HG03064 (cell line): ENCODE data around the gene MARF1.
"Not testable (repeated sequence)": the region's sequence is repeated elsewhere in the genome, so short reads cannot be mapped to it uniquely, and the experiment has no call there.

Experiments used
- ATAC-seq: cut with Tn5 transposase; IDR thresholded peaks from one replicate; pipeline ENCODE4 v1.9.1; 2021; ENCODE audit warnings: low read depth; ENCODE audit not compliant: unreplicated experiment

Gene MARF1

DNA sequence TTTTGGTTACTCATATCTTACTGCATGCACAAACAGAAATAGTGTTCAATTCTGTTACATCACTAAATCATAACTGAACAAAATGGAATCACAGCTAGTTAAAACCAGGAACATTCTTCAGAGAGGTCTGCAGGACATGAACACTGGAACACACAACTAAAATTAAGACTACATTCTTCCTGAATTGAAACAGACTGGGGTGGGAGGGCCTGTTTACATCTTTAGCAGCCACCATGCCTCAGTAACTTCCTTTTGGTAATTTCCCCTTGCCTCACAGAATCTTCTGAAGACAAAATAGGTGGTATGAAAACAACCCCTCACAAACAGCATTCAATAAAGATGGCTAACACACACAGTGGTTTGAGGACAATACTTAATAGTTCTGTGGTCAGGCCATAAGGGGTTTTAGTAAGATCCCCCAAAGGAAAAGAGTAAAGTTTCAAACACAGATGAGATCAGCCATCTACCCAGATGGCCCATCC, 6.5 kb downstream of the MARF1 start:
- no peak for ATAC-seq

DNA sequence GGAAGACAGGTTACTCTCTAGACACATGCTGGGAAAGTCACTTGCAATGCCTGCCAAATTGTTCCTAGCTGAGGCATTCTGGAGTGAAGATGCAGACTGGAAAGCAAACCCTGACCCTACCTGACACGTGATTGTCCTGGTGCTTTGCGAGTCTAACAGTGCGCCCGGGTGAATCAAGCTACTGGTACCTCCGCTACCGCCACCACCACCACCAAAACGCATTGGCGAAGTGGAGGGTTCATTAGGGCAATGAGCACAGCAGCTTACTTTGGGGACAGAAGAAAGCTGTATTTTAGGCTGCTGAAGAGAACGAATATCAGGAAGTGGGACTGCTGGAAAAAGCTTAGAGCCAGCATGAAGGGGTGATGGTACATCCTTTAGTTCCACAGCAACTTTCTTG, 7.0 kb downstream of the MARF1 start:
- no peak for ATAC-seq

DNA sequence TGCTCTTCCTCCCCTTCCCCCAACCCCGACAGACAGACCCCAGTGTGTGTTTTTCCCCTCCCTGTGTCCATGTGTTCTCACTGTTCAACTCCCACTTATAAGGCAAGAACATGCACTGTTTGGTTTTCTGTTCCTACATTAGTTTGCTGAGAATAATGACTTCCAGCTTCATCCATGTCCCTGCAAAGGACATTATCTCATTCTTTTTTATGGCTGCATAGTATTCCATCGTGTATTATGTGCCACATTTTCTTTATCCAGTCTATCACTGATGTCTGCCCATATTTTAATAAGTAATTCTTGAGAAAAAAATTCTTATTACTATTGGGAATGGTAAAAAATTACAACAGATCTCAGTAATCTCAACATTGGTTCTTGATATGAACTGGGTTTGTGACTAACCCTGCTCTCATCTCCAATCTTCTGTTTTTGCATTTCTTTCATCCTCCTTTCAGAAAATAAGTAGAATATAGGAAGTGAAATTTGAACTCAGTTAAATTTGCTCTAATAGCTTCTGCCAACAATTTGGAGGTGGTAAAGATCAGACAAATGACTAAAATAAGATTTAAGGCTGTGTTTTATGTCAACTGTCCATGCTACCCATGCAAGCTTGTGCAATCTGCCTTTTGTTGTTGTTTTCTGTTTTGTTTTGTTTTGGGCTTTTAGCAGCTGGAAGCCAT, 11.1 kb downstream of the MARF1 start:
- ATAC-seq, result no peak

DNA sequence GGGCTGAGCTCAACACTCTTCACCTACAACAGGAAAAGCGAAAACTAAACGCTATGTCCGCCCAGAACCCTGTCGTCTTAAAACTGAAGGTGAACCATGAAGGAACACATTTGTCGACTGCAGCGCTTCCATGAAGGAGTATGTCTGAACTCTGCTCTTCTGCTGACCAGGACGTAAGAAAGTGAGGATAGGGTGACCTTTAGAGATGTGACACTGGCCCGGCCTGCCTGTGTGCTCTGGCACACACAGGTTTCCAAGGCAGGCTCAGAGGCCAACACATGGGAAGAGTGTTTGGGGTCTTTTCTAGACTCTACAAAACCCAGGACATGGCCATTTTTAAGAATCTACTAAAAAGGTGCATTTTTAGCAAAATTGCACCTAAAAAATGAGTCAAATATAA, 21.1 kb downstream of the MARF1 start:
- no peak for ATAC-seq

DNA sequence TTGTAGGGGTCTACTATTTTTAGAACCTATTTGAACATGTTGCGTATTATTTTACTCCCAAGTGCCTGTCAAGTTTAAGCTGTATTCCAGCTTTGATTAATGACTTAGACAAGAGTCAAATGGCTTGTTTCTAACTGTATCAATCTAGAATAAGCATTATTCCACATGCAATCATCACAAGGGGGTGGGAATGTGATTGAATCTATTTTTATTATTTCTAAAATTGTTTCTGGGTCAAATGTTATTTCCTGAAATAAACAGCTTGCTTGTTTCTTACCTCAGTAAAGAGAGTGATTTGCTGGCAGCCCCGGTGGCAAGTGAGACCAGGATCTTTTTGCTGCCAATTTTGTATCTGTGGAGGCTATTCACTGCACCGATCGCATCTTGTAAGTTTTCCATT, 21.5 kb downstream of the MARF1 start:
- no peak for ATAC-seq

DNA sequence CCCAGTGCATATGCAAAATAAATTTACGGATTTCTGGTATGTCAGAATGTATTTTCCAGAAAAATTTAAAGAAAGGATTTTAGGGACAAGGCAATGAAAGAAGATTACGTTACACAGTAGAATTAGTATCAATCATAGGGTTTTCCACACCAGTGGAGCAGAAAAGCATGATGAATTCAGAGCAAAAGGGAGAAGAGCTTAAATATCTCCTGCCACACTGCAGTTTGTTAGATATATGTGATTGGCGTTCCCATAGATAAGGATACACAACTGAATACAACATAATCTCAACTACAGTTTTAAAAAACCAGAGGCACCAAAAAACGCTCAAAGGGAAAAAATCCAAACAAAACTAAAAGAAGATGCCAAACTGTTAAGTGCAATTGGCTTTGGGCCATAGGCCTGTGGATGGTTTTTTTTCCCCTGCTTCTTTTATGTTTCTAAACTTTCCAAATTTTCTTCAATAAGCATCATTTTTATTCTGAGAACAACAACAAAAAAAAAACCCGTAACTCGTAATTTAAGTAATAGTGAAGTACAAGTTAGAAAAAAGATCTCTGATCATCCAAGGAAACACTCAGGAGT, 22.3 kb downstream of the MARF1 start:
- ATAC-seq, result no peak

DNA sequence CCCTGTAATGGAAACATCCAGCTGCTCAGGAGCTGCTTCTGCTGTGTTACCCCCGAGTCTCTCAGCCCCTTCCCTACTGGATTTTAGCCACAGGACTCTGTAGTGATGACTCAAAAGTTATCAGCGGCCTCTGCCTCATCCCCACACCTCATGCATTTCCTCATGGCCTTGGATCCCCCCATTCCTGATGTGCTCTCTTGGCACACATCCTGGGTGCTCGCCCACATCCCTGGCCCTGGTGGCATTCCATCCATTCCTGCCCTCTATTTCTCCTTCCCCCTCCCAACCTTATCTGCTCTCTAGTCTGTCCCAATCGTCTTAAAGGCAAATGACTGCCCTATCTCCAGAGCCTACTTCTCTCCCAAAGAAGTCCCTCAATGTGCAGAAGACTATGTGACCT, 24.6 kb downstream of the MARF1 start:
- no peak for ATAC-seq

DNA sequence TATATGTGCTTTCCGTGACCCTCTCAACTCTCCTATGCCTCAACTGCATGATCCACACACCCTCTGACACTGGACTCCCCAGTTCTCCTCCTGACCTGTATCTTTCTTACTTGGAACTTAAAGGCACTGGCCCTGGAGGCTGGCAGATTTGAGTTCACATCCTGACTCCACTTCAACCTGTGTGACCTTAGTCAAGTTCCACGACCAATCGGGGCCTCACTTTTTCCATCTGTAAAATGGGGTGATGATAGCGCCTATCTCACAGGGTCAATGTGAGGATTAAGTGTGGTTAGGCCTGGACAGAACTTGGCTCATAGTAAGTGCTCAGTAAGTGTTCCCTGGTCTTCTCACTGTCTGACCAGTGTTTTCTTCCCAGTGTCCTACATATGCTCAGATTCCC, 25.1 kb downstream of the MARF1 start:
- no peak for ATAC-seq

DNA sequence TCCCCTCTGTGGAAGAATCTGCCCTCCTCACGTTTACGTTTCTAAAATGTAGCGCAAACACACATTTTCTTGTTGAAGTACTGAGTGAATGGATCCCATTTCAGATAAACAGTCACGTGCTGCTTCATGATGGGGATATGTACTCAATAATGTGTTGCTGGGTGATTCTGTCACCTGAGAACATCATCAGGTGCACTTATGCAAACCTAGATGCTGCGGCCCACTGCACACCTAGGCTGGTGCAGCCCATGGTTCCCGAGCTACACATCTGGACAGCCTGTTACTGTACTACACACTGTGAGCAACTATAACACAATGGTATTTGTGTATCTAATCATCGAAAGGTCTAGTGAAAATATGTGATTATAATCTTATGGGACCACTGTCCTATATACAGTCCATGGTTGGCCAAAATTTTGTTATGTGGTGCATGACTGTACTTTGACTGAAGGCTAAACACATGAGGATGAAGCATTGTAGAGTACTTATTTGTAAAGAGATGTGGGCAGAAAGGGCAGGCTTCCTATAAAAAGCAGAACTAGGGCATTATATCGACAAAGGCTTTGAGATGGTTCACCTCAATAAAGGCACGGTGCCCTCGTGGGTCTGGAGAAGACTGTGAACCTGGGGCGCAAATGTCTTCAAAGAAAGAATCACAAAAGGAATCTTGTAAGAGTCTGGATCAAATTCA, 26.3 kb downstream of the MARF1 start:
- ATAC-seq, result no peak

DNA sequence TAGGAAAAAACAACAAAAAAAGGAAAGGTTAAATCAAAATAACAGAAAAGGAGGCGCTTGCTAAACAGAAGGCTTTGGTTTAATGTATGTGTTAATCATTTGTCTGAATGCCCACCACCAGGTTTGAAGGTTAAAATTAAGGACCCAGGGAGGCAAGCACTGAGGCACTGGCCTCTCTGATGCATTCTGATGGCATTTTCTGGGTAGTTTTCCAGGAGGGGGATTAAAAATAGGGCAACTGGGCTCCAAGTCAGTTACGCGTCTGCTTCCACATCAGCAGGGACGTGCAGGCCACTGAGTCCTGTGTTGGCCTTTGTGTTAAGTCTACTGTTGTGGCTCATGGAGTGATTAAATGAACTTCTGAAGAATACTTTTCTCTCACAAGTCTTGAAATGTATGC, 26.9 kb downstream of the MARF1 start:
- no peak for ATAC-seq

DNA sequence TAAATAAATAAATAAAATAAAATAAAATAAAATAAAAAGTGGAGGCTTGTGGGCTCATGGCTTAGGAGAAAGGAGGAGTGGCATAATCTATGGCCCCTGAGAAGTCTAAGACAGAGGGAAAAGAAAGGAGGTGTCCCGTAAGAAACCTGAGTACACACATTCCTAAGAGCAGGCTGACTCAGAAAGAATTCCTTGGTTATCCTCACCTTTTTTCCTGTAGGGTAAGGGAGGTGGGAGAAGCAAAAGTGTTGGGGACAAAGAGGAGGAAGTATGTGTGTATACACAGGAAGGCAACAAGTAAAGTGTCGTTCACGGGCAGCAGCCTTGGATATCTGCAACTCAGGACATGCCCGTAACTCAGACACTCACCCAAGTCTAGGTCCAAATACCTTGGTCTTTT, 29.3 kb downstream of the MARF1 start:
- no peak for ATAC-seq

DNA sequence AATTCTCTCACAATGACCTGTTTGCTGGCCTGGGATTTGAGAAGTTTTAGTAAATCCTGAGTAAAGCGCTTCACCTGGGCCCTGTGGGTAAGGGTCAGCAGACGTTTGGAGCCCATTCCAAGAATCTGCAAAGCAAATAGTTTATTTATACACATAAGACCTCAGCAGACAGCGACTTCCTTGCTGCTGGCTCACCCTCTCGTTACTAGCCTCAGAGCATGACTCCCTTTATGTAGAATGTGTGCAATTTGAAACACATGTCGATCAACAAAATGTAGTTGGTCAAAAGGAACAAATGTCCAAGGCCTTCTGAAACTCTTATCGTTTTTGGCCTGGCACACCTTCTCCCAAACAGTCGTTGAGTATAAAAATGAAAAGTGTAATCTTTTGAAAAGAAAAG, 31.3 kb downstream of the MARF1 start:
- no peak for ATAC-seq

DNA sequence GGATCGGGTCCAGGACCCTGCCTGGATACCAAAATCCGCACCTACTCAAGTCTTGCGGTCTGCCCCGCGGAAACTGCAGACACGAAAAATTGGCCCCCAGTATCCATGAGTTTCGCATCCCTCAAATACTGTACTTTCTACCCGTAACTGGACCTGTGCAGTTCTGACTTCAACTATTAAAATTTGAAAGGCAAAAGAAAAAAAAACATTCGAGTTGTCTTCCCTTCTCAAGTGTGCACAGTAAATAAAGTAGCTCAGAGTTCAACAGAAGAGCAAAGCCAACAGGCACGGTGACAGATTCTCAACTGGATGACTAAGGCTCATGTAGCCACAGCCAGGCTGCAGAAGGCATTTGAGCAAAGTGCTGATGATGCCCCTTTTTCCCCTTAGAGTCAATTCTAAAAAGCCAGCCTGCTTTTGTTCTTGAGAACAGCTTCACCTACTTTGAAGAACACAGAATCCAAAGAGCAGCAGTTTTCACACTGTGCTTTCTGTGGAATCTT, 32.5 kb downstream of the MARF1 start:
- ATAC-seq, result no peak

DNA sequence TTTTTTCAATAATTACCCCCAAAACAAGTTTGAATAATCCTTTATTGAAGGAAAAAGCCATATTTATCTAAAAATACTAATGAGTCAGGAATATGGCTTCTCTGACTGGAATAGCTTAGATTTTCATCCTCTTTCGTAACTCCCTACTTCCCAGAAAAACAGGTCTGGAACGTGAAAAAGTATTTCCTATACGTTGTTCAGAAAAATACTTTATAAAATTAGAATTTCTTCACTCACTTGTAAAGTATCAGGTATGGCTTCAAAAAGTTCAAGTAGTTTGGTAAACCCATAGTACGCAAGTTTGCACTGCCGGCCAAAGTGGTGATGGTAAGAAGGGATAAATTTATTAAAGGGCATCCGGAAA, 33.7 kb downstream of the MARF1 start:
- ATAC-seq, result no peak

DNA sequence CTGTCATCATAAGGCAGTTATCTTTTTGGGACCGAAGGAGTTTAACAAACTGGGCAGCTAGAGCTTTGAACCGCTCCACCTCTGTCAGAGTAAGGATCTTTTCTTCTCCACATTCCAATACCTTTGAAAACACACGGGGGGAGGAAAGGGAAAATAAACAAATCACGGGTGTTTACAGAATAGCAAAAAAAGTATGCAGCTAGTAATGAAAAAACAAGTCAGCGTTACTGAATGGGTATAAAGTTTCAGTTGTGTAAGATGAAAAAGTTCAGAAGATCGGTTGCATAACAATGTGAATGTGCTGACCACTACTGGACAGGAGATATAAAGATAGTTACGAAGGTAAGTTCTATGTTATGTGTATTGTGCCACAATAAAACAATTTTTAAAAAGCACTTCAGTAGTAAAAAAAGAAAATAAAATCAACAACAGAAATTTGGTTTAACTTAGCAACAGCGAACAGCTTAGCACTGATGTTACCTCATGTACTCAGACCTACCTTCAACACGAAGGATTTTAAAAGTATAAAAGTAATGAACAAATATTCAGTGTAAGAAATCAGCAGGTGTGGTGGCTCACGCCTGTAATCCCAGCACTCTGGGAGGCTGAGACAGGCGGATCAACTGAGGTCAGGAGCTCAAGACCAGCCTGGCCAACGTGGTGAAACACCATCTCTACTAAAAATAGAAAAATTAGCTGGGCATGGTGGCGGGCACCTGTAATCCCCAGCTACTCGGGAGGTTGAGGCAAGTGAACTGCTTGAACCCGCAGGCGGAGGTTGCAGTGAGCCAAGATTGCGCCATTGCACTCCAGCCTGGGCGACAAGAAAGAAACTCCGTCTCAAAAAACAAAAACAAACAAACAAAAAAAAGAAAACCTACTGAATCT, 34.3 kb downstream of the MARF1 start:
- no peak for ATAC-seq

DNA sequence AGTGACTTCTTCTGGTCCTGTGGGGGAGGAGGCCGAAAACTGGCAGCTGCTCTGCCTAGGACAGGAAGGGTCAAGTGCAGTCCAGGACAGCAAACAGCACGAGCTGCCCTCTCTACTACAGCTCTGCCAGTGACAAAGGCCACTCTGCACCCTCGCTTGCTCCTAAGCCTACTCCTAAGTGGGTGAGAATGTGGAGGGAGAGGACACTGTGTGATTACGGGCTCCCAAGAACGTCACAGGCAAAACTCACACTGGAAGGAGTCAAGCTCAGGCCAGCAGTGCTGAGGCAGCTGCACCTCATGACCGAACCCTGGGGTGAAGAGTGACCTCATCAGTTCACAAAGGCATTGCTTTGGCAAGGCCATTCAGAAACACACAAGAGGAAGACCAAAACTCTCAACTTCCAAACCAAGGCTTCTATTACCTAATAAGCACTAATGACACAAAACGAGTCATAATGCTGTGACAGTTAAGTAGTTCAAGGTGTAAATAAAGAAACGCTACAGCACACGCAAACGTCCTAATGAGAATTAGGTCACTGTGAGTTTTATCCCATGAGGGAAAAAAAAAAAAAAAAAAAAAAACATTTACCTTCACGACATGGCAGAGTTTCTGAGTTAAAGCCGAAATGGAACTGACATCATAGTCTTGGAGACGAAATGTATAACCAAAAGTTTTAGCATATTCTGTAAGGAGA, 35.1 kb downstream of the MARF1 start:
- ATAC-seq, result no peak

DNA sequence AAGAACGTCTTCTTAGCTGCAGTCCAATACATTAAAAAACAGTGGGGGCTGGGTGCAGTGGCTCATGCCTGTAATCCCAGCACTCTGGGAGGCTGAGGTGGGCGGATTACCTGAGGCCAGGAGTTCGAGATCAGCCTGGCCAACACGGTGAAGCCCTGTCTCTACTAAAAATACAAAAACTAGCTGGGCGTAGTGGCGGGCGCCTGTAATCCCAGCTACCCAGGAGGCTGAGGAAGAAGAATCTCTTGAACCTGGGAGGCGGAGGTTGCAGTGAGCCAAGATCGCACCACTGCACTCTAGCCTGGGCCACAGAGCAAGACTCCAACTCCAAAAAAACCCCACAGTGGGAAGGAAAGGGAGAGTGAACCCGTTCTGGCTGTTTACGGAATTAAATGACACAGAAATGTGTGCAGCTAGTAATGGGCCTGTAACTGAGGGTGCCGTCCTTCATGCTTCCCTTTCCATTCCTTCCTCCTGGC, 35.7 kb downstream of the MARF1 start:
- ATAC-seq, result not testable (repeated sequence)

DNA sequence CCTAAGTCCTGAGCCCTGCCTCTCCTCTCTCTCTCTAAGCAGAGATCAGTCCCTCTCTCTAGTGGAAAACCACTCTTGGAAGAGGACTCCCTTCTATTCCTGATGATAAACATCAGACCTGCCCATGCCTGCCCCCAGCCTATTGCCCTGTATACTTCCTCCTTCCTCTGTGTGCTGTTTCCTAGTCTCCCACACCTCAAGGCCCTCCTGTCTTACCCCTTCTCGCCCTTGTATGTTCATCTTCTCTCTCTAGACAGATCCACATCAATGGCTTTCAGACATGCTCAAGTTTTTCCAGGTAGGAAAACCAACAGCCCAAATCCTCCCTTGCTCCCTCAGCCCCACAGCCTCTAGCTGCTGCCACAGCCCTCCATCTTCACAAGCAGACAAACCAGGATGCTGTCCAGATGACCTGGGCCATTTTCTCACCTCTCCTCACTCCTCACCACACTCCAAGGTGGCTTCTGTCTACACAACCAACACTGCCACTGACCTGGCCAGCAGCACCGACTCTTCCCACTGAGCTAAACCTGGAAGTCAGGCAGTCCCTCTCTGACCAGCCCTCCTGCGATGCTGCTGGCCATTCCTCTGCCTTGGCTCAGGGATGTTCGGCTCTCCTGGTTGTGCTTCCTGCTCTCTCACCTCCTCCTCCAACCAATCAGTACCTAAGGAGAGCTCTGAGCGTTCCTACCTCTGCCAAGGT, 36.3 kb downstream of the MARF1 start:
- ATAC-seq, result no peak

DNA sequence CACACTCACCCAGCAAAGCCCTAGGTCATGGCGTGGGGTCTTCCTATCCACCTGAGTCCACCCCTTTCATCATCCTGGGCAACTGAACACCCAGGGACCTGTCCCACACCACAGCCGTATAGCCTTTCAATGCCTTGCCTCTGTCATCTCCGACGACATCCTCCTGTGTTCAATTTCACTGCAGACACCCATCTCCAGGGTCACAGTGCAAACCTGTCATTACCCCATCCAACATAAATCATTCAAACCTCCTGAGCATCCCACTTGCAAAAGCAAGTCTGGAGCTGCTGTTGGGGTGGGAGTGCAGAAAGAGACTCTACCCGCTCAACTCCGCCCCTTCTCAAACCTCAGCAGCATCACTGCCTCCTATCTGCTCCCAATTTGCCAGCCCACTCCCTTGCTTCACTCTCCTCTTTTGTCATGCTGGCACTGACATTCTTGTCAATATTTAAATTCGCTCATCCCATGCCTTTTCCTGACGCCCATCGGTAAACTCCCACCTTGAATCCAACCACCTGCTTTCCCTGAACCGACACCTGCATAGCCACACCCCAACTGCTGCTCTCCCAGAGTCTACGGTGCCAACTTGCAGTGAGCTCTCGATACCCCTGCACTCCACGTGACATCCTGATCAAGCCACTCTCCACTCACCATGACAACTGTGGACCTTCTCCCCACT, 37.0 kb downstream of the MARF1 start:
- ATAC-seq, result no peak
